ENCODE results near the gene DHDDS.
"Not testable (repeated sequence)": the region's sequence is repeated elsewhere in the genome, so short reads cannot be mapped to it uniquely, and the experiment has no call there.

Gene DHDDS

GRCh38 chr1:26477446-26478152, 45.5 kb downstream of the DHDDS start:
- DNase-seq, result no peak

GRCh38 chr1:26478159-26478558, 46.0 kb downstream of the DHDDS start:
- DNase-seq, result no peak

GRCh38 chr1:26478988-26479387, 46.9 kb downstream of the DHDDS start:
- no peak for DNase-seq

- no peak for DNase-seq
Measured at GRCh38 chr1:26482921-26483320, 50.8 kb downstream of the DHDDS start.

- DNase-seq, result no peak
Measured at GRCh38 chr1:26483980-26484379, 51.9 kb downstream of the DHDDS start.

GRCh38 chr1:26490155-26490554, 58.0 kb downstream of the DHDDS start:
- DNase-seq, result no peak

- no peak for DNase-seq
Measured at GRCh38 chr1:26493267-26493666, 61.1 kb downstream of the DHDDS start.

- no peak for DNase-seq
Measured at GRCh38 chr1:26493938-26494337, 61.8 kb downstream of the DHDDS start.

GRCh38 chr1:26496861-26497260, 64.7 kb downstream of the DHDDS start:
- no peak for DNase-seq

GRCh38 chr1:26498894-26499293, 66.8 kb downstream of the DHDDS start:
- DNase-seq, result no peak

GRCh38 chr1:26500488-26501175, 68.5 kb downstream of the DHDDS start:
- DNase-seq, result peak; percentile 78 to 89 (median 86)

- not testable (repeated sequence) for DNase-seq
Measured at GRCh38 chr1:26510711-26511110, 78.6 kb downstream of the DHDDS start.

- DNase-seq, result not testable (repeated sequence)
Measured at GRCh38 chr1:26515836-26516235, 83.7 kb downstream of the DHDDS start.

- no peak for DNase-seq
Measured at GRCh38 chr1:26516987-26517765, 85.1 kb downstream of the DHDDS start.

- no peak for DNase-seq
Measured at GRCh38 chr1:26517766-26518049, 85.6 kb downstream of the DHDDS start.

GRCh38 chr1:26518355-26518754, 86.2 kb downstream of the DHDDS start:
- DNase-seq, result no peak

GRCh38 chr1:26520339-26520738, 88.2 kb downstream of the DHDDS start:
- no peak for DNase-seq

All from activated naive CD4-positive, alpha-beta T cell (primary cell).